ENCODE results near the gene KIF7. TPM values are rescaled to one million over a fixed set of nuclear protein-coding genes. Genes with fewer than 3 reads are reported as not detected.

Gene KIF7
- polyA plus RNA-seq, 1 of the 3 experiments (the other 2 are of a cell fraction): 12.0 TPM

DNA sequence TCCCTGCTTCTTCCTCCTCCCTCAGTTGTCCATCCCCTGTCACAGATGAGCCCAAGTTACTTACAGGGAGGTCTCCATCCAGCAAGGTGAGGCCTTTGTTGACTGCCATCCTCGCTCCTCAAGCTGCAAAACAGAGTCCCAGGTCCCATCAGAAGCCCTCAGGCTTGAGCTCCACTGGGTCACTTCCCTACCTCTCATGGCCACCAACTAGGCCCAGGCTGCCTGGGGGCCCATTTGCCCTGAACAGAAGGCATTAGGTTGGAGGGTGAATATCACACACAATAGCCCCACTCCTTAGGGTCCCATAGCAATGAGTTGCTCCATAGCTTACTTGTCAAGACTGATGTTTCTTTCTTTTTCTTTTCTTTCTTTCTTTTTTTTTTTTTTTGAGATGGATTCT lies 22.1 kb upstream of the KIF7 start:
- ChIA-PET CTCF (interaction anchor here (1.1 kb wide), 1 partner anchor 13 kb away, joined by 3 read pairs; no protein-coding TSS in a partner anchor), POLR2A (no interaction called here)
- Histone ChIP-seq H3F3A (replicated peaks; ENCODE audit: insufficient read depth) (peaks cover 9% of the 10 kb centered on the region), H3K9ac (no peak overlapping the region), H3K9me3 (no peaks in the 10 kb centered on the region), H3K27ac (ENCODE audit: low read depth in 2 of 2, low read length in 1 of 2) (no peak overlapping the region), H4K20me1 (ENCODE audit: insufficient read depth) (no peaks in the 10 kb centered on the region), H2AFZ (ENCODE audit: low read depth) (no peak overlapping the region), H3K27me3 (ENCODE audit: insufficient read depth) (no peaks in the 10 kb centered on the region), H3K4me3 (ENCODE audit: low read depth in 2 of 2, low read length in 1 of 2) (no peak overlapping the region), H3K36me3 (replicated peaks in 1 of 2; ENCODE audit: control insufficient read depth in 1 of 2, insufficient read depth in 2 of 2, low read length in 1 of 2) (no peaks in the 10 kb centered on the region), H3K4me1 (ENCODE audit: control insufficient read depth in 1 of 2, insufficient read depth in 2 of 2, low read depth in 1 of 2, low read length in 1 of 2) (peaks cover 5 to 16% of the 10 kb centered on the region in 2 experiments; a peak in 2 of 4 replicates), H3K9me2 (no peaks in the 10 kb centered on the region), H3K79me2 (ENCODE audit: insufficient read depth) (no peaks in the 10 kb centered on the region), H3K4me2 (no peak overlapping the region)
- no peak for DNase-seq
- WGBS (ENCODE audit: low lambda C conversion rate): 83% methylated on average over 1 of the region's 1 CpG
- TF ChIP-seq RXRA (IDR thresholded peaks at IDR 0.05; ENCODE audit: borderline replicate concordance, low read depth) (no peak), POLR2AphosphoS5 (IDR thresholded peaks at IDR 0.05; ENCODE audit: low read depth, low read length) (no peak), GABPA (IDR thresholded peaks at IDR 0.05; ENCODE audit: low read depth) (no peak), TEAD4 (IDR thresholded peaks at IDR 0.05; ENCODE audit: borderline replicate concordance, insufficient read depth) (no peak), FOXM1 (IDR thresholded peaks at IDR 0.05; ENCODE audit: low read depth) (no peak)
- TF ChIP-seq, protein P1, sequence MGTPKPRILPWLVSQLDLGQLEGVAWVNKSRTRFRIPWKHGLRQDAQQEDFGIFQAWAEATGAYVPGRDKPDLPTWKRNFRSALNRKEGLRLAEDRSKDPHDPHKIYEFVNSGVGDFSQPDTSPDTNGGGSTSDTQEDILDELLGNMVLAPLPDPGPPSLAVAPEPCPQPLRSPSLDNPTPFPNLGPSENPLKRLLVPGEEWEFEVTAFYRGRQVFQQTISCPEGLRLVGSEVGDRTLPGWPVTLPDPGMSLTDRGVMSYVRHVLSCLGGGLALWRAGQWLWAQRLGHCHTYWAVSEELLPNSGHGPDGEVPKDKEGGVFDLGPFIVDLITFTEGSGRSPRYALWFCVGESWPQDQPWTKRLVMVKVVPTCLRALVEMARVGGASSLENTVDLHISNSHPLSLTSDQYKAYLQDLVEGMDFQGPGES (IDR thresholded peaks at IDR 0.05; ENCODE audit: low read depth, low read length): no peak

DNA sequence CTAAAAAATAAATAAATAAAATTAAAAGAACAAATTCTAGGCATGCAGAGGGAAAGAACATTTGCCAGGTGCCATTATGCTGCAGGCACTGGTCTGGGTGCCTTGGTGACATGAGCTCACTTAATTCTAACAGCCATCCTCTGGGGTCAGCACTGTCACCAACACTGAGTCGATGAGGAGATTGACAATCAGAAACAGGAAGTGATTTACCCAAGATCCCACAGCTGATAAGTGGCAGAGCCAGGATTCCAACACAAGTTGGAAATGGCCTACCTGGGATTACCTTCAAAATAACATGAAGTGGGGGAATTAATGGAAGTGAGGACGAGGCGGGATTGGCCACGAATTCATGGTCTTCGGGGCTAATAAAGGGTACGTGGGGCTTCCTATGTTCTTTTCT lies 20.3 kb upstream of the KIF7 start:
- no peaks in the 10 kb centered on the region for H3K9me2 ChIP-seq
- CTCF ChIA-PET: interaction anchor here (1.3 kb wide), 1 partner anchor 29 kb away, joined by 7 read pairs; no protein-coding TSS in a partner anchor

More for the DNA sequence above, 20.3 kb upstream of the KIF7 start:
- Histone ChIP-seq H3F3A (replicated peaks; ENCODE audit: insufficient read depth) (peaks cover 9% of the 10 kb centered on the region), H3K4me1 (ENCODE audit: control insufficient read depth in 1 of 2, insufficient read depth in 2 of 2, low read depth in 1 of 2, low read length in 1 of 2) (peaks cover 5 to 22% of the 10 kb centered on the region in 2 experiments; a peak in 2 of 4 replicates), H3K36me3 (replicated peaks in 1 of 2; ENCODE audit: control insufficient read depth in 1 of 2, insufficient read depth in 2 of 2, low read length in 1 of 2) (no peaks in the 10 kb centered on the region), H3K27ac (ENCODE audit: low read depth in 2 of 2, low read length in 1 of 2) (no peak overlapping the region), H3K79me2 (ENCODE audit: insufficient read depth) (no peaks in the 10 kb centered on the region), H3K9me3 (no peaks in the 10 kb centered on the region), H3K4me3 (ENCODE audit: low read depth in 2 of 2, low read length in 1 of 2) (no peak overlapping the region), H3K4me2 (no peak overlapping the region), H4K20me1 (ENCODE audit: insufficient read depth) (no peaks in the 10 kb centered on the region), H2AFZ (ENCODE audit: low read depth) (no peak overlapping the region), H3K9ac (no peak overlapping the region), H3K27me3 (ENCODE audit: insufficient read depth) (no peaks in the 10 kb centered on the region)
- 80% methylated on average over 6 of the region's 6 CpGs for WGBS (ENCODE audit: low lambda C conversion rate)
- DNase-seq: no peak
- no peak for TF ChIP-seq POLR2AphosphoS5 (IDR thresholded peaks at IDR 0.05; ENCODE audit: low read depth, low read length)
- TF ChIP-seq RCOR1 (IDR thresholded peaks at IDR 0.05; ENCODE audit: low read length): no peak
- TF ChIP-seq, protein P2, sequence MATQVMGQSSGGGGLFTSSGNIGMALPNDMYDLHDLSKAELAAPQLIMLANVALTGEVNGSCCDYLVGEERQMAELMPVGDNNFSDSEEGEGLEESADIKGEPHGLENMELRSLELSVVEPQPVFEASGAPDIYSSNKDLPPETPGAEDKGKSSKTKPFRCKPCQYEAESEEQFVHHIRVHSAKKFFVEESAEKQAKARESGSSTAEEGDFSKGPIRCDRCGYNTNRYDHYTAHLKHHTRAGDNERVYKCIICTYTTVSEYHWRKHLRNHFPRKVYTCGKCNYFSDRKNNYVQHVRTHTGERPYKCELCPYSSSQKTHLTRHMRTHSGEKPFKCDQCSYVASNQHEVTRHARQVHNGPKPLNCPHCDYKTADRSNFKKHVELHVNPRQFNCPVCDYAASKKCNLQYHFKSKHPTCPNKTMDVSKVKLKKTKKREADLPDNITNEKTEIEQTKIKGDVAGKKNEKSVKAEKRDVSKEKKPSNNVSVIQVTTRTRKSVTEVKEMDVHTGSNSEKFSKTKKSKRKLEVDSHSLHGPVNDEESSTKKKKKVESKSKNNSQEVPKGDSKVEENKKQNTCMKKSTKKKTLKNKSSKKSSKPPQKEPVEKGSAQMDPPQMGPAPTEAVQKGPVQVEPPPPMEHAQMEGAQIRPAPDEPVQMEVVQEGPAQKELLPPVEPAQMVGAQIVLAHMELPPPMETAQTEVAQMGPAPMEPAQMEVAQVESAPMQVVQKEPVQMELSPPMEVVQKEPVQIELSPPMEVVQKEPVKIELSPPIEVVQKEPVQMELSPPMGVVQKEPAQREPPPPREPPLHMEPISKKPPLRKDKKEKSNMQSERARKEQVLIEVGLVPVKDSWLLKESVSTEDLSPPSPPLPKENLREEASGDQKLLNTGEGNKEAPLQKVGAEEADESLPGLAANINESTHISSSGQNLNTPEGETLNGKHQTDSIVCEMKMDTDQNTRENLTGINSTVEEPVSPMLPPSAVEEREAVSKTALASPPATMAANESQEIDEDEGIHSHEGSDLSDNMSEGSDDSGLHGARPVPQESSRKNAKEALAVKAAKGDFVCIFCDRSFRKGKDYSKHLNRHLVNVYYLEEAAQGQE (IDR thresholded peaks at IDR 0.05; ENCODE audit: low read depth, low read length): no peak
- no peak for TF ChIP-seq TEAD4 (IDR thresholded peaks at IDR 0.05; ENCODE audit: borderline replicate concordance, insufficient read depth)
- no peak for TF ChIP-seq FOSL2 (IDR thresholded peaks at IDR 0.05; ENCODE audit: borderline replicate concordance, low read depth)
- TF ChIP-seq, protein P3, sequence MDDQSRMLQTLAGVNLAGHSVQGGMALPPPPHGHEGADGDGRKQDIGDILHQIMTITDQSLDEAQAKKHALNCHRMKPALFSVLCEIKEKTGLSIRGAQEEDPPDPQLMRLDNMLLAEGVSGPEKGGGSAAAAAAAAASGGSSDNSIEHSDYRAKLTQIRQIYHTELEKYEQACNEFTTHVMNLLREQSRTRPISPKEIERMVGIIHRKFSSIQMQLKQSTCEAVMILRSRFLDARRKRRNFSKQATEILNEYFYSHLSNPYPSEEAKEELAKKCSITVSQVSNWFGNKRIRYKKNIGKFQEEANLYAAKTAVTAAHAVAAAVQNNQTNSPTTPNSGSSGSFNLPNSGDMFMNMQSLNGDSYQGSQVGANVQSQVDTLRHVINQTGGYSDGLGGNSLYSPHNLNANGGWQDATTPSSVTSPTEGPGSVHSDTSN (IDR thresholded peaks at IDR 0.05): no peak
- TF ChIP-seq TAF1 (IDR thresholded peaks at IDR 0.05; ENCODE audit: borderline replicate concordance, low read depth, low read length): no peak
- no peak for TF ChIP-seq GABPA (IDR thresholded peaks at IDR 0.05; ENCODE audit: low read depth)
- TF ChIP-seq JUND (IDR thresholded peaks at IDR 0.05): no peak
- TF ChIP-seq RXRA (IDR thresholded peaks at IDR 0.05; ENCODE audit: borderline replicate concordance, low read depth): no peak
- no peak for TF ChIP-seq EP300 (IDR thresholded peaks at IDR 0.05; ENCODE audit: borderline replicate concordance in 1 of 2, low read depth in 1 of 2, low read length in 1 of 2)
- TF ChIP-seq SMC3 (IDR thresholded peaks at IDR 0.05; ENCODE audit: low read depth, low read length): no peak
- TF ChIP-seq, protein P4, sequence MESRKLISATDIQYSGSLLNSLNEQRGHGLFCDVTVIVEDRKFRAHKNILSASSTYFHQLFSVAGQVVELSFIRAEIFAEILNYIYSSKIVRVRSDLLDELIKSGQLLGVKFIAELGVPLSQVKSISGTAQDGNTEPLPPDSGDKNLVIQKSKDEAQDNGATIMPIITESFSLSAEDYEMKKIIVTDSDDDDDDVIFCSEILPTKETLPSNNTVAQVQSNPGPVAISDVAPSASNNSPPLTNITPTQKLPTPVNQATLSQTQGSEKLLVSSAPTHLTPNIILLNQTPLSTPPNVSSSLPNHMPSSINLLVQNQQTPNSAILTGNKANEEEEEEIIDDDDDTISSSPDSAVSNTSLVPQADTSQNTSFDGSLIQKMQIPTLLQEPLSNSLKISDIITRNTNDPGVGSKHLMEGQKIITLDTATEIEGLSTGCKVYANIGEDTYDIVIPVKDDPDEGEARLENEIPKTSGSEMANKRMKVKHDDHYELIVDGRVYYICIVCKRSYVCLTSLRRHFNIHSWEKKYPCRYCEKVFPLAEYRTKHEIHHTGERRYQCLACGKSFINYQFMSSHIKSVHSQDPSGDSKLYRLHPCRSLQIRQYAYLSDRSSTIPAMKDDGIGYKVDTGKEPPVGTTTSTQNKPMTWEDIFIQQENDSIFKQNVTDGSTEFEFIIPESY (IDR thresholded peaks at IDR 0.05; ENCODE audit: borderline replicate concordance, low read depth): no peak
- TF ChIP-seq, protein P5, sequence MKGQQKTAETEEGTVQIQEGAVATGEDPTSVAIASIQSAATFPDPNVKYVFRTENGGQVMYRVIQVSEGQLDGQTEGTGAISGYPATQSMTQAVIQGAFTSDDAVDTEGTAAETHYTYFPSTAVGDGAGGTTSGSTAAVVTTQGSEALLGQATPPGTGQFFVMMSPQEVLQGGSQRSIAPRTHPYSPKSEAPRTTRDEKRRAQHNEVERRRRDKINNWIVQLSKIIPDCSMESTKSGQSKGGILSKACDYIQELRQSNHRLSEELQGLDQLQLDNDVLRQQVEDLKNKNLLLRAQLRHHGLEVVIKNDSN (IDR thresholded peaks at IDR 0.05; ENCODE audit: borderline replicate concordance, low read depth): no peak
- POLR2A ChIA-PET: no interaction called here

All from SK-N-SH (cell line).